ENCODE data around the gene PRG2.
"Not testable (repeated sequence)": the region's sequence is repeated elsewhere in the genome, so short reads cannot be mapped to it uniquely, and the experiment has no call there.

PRG2 gene

GRCh38 chr11:57344826-57345225 lies 45.6 kb downstream of the PRG2 start:
- DNase-seq, result no peak

- DNase-seq, result no peak
These were observed 46.6 kb downstream of the PRG2 start for GRCh38 chr11:57343825-57344224.

GRCh38 chr11:57342702-57343101 lies 47.7 kb downstream of the PRG2 start:
- no peak for DNase-seq

- no peak for DNase-seq
These were observed 49.1 kb downstream of the PRG2 start for GRCh38 chr11:57341250-57341808.

- DNase-seq, result peak; percentile 14
These were observed 50.3 kb downstream of the PRG2 start for GRCh38 chr11:57340039-57340615.

- no peak for DNase-seq
These were observed 51.1 kb downstream of the PRG2 start for GRCh38 chr11:57339328-57339727.

GRCh38 chr11:57338142-57338541 lies 52.3 kb downstream of the PRG2 start, which contains the start of gene P2RX3:
Gene P2RX3, plus strand, starts transcription at chr11:57338352. Its CDS starts 199 bp downstream, at chr11:57338551.
- no peak for DNase-seq

- DNase-seq, result not testable (repeated sequence)
These were observed 53.6 kb downstream of the PRG2 start for GRCh38 chr11:57336856-57337255.
